ENCODE data around the gene SNX25.
"Not testable (repeated sequence)": the region's sequence is repeated elsewhere in the genome, so short reads cannot be mapped to it uniquely, and the experiment has no call there.

Gene SNX25

GRCh38 chr4:185238750-185239149, 29.4 kb downstream of the SNX25 start:
- in situ Hi-C loops (cut with MboI; ENCODE audit: low pct_unique_long_range_greater_than_20kb, low sequenced_read_pairs, unreplicated experiment) = no loop called here
- DNase-seq (ENCODE audit: low spot score) = no peak
- TF ChIP-seq, protein P1, sequence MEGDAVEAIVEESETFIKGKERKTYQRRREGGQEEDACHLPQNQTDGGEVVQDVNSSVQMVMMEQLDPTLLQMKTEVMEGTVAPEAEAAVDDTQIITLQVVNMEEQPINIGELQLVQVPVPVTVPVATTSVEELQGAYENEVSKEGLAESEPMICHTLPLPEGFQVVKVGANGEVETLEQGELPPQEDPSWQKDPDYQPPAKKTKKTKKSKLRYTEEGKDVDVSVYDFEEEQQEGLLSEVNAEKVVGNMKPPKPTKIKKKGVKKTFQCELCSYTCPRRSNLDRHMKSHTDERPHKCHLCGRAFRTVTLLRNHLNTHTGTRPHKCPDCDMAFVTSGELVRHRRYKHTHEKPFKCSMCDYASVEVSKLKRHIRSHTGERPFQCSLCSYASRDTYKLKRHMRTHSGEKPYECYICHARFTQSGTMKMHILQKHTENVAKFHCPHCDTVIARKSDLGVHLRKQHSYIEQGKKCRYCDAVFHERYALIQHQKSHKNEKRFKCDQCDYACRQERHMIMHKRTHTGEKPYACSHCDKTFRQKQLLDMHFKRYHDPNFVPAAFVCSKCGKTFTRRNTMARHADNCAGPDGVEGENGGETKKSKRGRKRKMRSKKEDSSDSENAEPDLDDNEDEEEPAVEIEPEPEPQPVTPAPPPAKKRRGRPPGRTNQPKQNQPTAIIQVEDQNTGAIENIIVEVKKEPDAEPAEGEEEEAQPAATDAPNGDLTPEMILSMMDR (IDR thresholded peaks at IDR 0.05; ENCODE audit: extremely low read depth, insufficient read depth, missing control alignments) = no peak

DNA sequence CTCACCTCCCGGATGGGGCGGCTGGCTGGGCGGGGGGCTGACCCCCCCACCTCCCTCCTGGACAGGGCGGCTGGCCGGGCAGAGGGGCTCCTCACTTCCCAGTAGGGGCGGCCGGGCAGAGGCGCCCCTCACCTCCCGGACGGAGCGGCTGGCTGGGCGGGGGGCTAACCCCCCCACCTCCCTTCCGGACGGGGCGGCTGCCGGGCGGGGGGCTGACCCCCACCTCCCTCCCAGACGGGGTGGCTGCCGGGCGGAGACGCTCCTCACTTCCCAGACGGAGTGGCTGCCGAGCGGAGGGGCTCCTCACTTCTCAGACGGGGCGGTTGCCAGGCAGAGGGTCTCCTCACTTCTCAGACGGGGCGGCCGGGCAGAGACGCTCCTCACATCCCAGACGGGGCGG, 31.1 kb downstream of the SNX25 start:
- DNase-seq (ENCODE audit: low spot score); in situ Hi-C loops (cut with MboI; ENCODE audit: low pct_unique_long_range_greater_than_20kb, low sequenced_read_pairs, unreplicated experiment): not testable (repeated sequence)

GRCh38 chr4:185242749-185243533, 33.5 kb downstream of the SNX25 start:
- TF ChIP-seq, protein P1 (IDR thresholded peaks at IDR 0.05; ENCODE audit: extremely low read depth, insufficient read depth, missing control alignments) = no peak
- in situ Hi-C loops (cut with MboI; ENCODE audit: low pct_unique_long_range_greater_than_20kb, low sequenced_read_pairs, unreplicated experiment) = no loop called here
- no peak for DNase-seq (ENCODE audit: low spot score)

DNA sequence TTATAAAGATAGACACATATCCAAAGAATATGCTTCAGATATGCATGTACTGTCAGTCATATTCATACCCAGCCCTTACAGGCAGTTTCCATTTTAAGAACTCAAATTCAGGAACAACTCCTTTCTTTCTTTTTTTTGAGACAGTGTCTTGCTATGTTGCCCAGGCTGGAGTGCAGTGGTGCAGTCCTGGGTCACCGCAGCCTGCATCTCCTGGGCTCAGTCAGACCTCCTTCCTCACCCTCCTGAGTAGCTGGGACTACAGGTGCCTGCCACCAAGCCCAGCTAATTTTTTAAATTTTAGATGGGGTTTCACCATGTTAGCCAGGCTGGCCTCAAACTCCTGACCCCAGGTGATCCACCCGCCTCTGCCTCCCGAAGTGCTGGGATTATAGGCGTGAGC, 34.5 kb downstream of the SNX25 start:
- TF ChIP-seq, protein P1 (IDR thresholded peaks at IDR 0.05; ENCODE audit: extremely low read depth, insufficient read depth, missing control alignments) = no peak
- no peak for DNase-seq (ENCODE audit: low spot score)
- in situ Hi-C loops (cut with MboI; ENCODE audit: low pct_unique_long_range_greater_than_20kb, low sequenced_read_pairs, unreplicated experiment) = no loop called here

GRCh38 chr4:185244763-185245162, 35.4 kb downstream of the SNX25 start:
- no peak for DNase-seq (ENCODE audit: low spot score)
- TF ChIP-seq, protein P1 (IDR thresholded peaks at IDR 0.05; ENCODE audit: extremely low read depth, insufficient read depth, missing control alignments) = no peak
- in situ Hi-C loops (cut with MboI; ENCODE audit: low pct_unique_long_range_greater_than_20kb, low sequenced_read_pairs, unreplicated experiment) = no loop called here

GRCh38 chr4:185246453-185246852, 37.1 kb downstream of the SNX25 start:
- in situ Hi-C loops (cut with MboI; ENCODE audit: low pct_unique_long_range_greater_than_20kb, low sequenced_read_pairs, unreplicated experiment) = no loop called here
- TF ChIP-seq, protein P1 (IDR thresholded peaks at IDR 0.05; ENCODE audit: extremely low read depth, insufficient read depth, missing control alignments) = no peak
- DNase-seq (ENCODE audit: low spot score) = no peak

DNA sequence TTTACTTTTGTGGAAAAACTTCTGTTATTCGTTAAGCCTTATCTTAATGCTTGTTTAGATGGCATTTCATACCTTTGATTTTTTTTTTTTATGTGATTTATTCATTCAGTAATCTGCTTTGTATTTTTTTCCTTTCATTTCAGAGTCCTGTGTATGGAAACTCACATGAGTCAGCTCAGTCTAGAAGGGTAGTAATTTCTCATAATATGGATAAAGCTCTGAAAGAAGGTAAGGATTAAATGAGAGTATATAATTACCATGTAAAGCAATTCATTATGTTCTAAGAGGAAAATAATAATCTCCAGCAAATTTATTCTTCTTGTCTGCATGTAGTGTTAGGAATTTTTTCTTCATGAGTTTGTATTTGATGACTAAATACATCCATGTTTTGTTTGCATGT, 37.8 kb downstream of the SNX25 start:
- DNase-seq (ENCODE audit: low spot score) = no peak
- in situ Hi-C loops (cut with MboI; ENCODE audit: low pct_unique_long_range_greater_than_20kb, low sequenced_read_pairs, unreplicated experiment) = no loop called here
- TF ChIP-seq, protein P1 (IDR thresholded peaks at IDR 0.05; ENCODE audit: extremely low read depth, insufficient read depth, missing control alignments) = no peak
